Sigmoid colon (tissue), 7 donors: Measurements from ENCODE around the gene DAZAP2. TPM values are rescaled to one million over a fixed set of nuclear protein-coding genes. Genes with fewer than 3 reads are reported as not detected.
A peak's percentile ranks its signal among the peaks of the same experiment; 100 is the strongest.
"Not testable (repeated sequence)": the region's sequence is repeated elsewhere in the genome, so short reads cannot be mapped to it uniquely, and the experiment has no call there.

Experiments
- DNase-seq: peaks from one replicate; pipeline ENCODE4 v3.0.0-alpha.2; 2019
- H3K27ac ChIP-seq, 4 donors: fragments of 200-600 bp; sonication (generic); one replicate each; pipeline ENCODE4 v1.5.1; 2016 to 2019; ENCODE audit warnings: mild to moderate bottlenecking in 1 of 4
- H3K27me3 ChIP-seq, 3 donors: fragments of 200-600 bp; sonication (generic); one replicate each; pipeline ENCODE4 v1.5.1; 2019; ENCODE audit warnings: mild to moderate bottlenecking in 1 of 3
- H3K36me3 ChIP-seq, 4 donors: fragments of 200-600 bp; sonication (generic); one replicate each; pipeline ENCODE4 v1.5.1; 2016 to 2019
- H3K4me1 ChIP-seq, 4 donors: fragments of 200-600 bp; sonication (generic); one replicate each; pipeline ENCODE4 v1.5.1; 2017 to 2019
- H3K4me3 ChIP-seq, 4 donors: fragments of 200-600 bp; sonication (generic); one replicate each; pipeline ENCODE4 v1.5.1; 2017 to 2019; ENCODE audit warnings: mild to moderate bottlenecking in 2 of 4, moderate library complexity in 1 of 4
- H3K9me3 ChIP-seq, 4 donors: fragments of 200-600 bp in 3 of 4; sonication (generic) in 3 of 4; one replicate each; pipeline versions ENCODE4 v1.5.1 to v1.6.1; 2013 to 2019
- CTCF ChIP-seq, 4 experiments: fragments of 450-650 bp in 3 of 4; fragments of 200-600 bp in 1 of 4; IDR thresholded peaks; one replicate each; pipeline ENCODE4 v1.5.1; 2016 to 2019; ENCODE audit warnings: antibody characterized with exemption in 4 of 4, mild to moderate bottlenecking in 3 of 4, moderate library complexity in 2 of 4
- EP300 ChIP-seq, 4 donors: sonication (generic); formaldehyde crosslinking; IDR thresholded peaks; one replicate each; pipeline ENCODE4 v1.6.1; 2017; ENCODE audit warnings: antibody characterized with exemption in 4 of 4
- POLR2A ChIP-seq, 2 donors: fragments of 450-650 bp; IDR thresholded peaks; one replicate each; pipeline ENCODE4 v1.6.1; 2016; ENCODE audit warnings: antibody characterized with exemption in 2 of 2, mild to moderate bottlenecking in 2 of 2, moderate library complexity in 2 of 2
- POLR2AphosphoS5 ChIP-seq, 4 donors: sonication (generic); formaldehyde crosslinking; IDR thresholded peaks; one replicate each; pipeline ENCODE4 v1.6.1; 2017; ENCODE audit warnings: antibody characterized with exemption in 4 of 4
- WGBS, 2 donors: extraction: QIAGEN DNeasy Blood & Tissue Kit; methylation state at CpG; one replicate each; pipeline ENCODE4 v1.1.7; 2013; 5-methylcytosine and 5-hydroxymethylcytosine counted together
- intact Hi-C: fragments of 100-400 bp; cut with DNase I; formaldehyde crosslinking; loops from one replicate; pipeline ENCODE4 v1.15.1; 2023
- polyA plus RNA-seq, 3 donors: library from polyadenylated mRNA; stranded (reverse); fragments of 200-250 nt; gene quantifications; one replicate each; pipeline ENCODE4 v1.2.3, GENCODE V29; 2013
- total RNA-seq, 4 donors: library from RNA; depleted of rRNA; stranded (reverse); fragments of >200 nt; gene quantifications; one replicate each; pipeline ENCODE4 v1.1.0, GENCODE V29; 2016
- donor health status: healthy with polysubstance abuse.
- donor health status: Bipolar disorder and iron deficiency.
- donor health status: healthy.

DAZAP2 gene
- total and polyA plus RNA-seq, 7 donors: 107 to 701 (median 265) TPM

GRCh38 chr12:51219322-51219721 is 19.3 kb upstream of the DAZAP2 start:
- TF ChIP-seq CTCF (IDR thresholded peaks at IDR 0.05): no peak
- no peak for TF ChIP-seq POLR2AphosphoS5 (IDR thresholded peaks at IDR 0.05)
- TF ChIP-seq POLR2A (IDR thresholded peaks at IDR 0.05): no peak
- no peak for TF ChIP-seq EP300 (IDR thresholded peaks at IDR 0.05)
- H3K9me3 ChIP-seq: no peaks in the 10 kb centered on the region
- H3K4me1 ChIP-seq: peaks cover 0 to 25% (median 16%) of the 10 kb centered on the region in 4 donors
- H3K4me3 ChIP-seq: peak overlapping the region in 2 of 4 donors; percentile 97 to 98
- DNase-seq: no peak
- WGBS, 2 donors: 22 to 69% methylated on average over 5 of the region's 5 CpGs
- H3K36me3 ChIP-seq: no peaks in the 10 kb centered on the region
- intact Hi-C loops: loop anchor here (2.0 to 5.0 kb wide), 3 partner anchors 47 to 172 kb away; partner anchors contain the start of genes CSRNP2, LETMD1 and TFCP2
- H3K27me3 ChIP-seq: no peaks in the 10 kb centered on the region
- H3K27ac ChIP-seq: peak overlapping the region in 3 of 4 donors; percentile 98 to 100 (median 99)

GRCh38 chr12:51219857-51220256 is 18.8 kb upstream of the DAZAP2 start:
- H3K27me3 ChIP-seq, H3K36me3 ChIP-seq, H3K27ac ChIP-seq, H3K9me3 ChIP-seq, H3K4me3 ChIP-seq, DNase-seq: not testable (repeated sequence)
- WGBS, 2 donors: 83 to 85% methylated on average over 12 of the region's 12 CpGs
- intact Hi-C loops: loop anchor here (2.0 to 5.0 kb wide), 3 partner anchors 47 to 173 kb away; partner anchors contain the start of genes CSRNP2, LETMD1 and TFCP2
- peaks cover 0 to 25% (median 16%) of the 10 kb centered on the region in 4 donors for H3K4me1 ChIP-seq

- H3K4me3 ChIP-seq: no peak overlapping the region
- H3K9me3 ChIP-seq: no peaks in the 10 kb centered on the region
- intact Hi-C loops: no loop called here
Observed at GRCh38 chr12:51222461-51222860, 16.2 kb upstream of the DAZAP2 start.

GRCh38 chr12:51224625-51225024 is 14.0 kb upstream of the DAZAP2 start:
- no peak overlapping the region for H3K4me3 ChIP-seq
- H3K9me3 ChIP-seq: no peaks in the 10 kb centered on the region
- TF ChIP-seq CTCF (IDR thresholded peaks at IDR 0.05): no peak
- no peak for TF ChIP-seq EP300 (IDR thresholded peaks at IDR 0.05)
- no peak for TF ChIP-seq POLR2A (IDR thresholded peaks at IDR 0.05)
- TF ChIP-seq POLR2AphosphoS5 (IDR thresholded peaks at IDR 0.05): no peak
- intact Hi-C loops: no loop called here
- H3K36me3 ChIP-seq: no peaks in the 10 kb centered on the region
- no peak for DNase-seq
- peaks cover 0 to 1% (median 0%) of the 10 kb centered on the region in 4 donors for H3K4me1 ChIP-seq
- H3K27ac ChIP-seq: no peak overlapping the region
- H3K27me3 ChIP-seq: no peaks in the 10 kb centered on the region
- 90 to 94% methylated on average over 3 of the region's 3 CpGs for WGBS, 2 donors

More at GRCh38 chr12:51222461-51222860, 16.2 kb upstream of the DAZAP2 start:
- H3K4me1 ChIP-seq: peaks cover 0 to 14% (median 10%) of the 10 kb centered on the region in 4 donors
- H3K27me3 ChIP-seq: no peaks in the 10 kb centered on the region
- H3K27ac ChIP-seq: no peak overlapping the region
- DNase-seq: no peak
- WGBS, 2 donors: 45 to 63% methylated on average over 7 of the region's 7 CpGs
- TF ChIP-seq EP300 (IDR thresholded peaks at IDR 0.05): no peak
- no peak for TF ChIP-seq POLR2A (IDR thresholded peaks at IDR 0.05)
- TF ChIP-seq CTCF (IDR thresholded peaks at IDR 0.05): no peak
- no peak for TF ChIP-seq POLR2AphosphoS5 (IDR thresholded peaks at IDR 0.05)
- H3K36me3 ChIP-seq: no peaks in the 10 kb centered on the region

- WGBS, 2 donors: 96% methylated on average over 4 of the region's 4 CpGs
Observed at GRCh38 chr12:51225234-51225633, 13.4 kb upstream of the DAZAP2 start.

More at GRCh38 chr12:51225234-51225633, 13.4 kb upstream of the DAZAP2 start:
- intact Hi-C loops: no loop called here
- H3K9me3 ChIP-seq: no peaks in the 10 kb centered on the region
- no peaks in the 10 kb centered on the region for H3K4me1 ChIP-seq
- H3K27ac ChIP-seq: no peak overlapping the region
- no peaks in the 10 kb centered on the region for H3K36me3 ChIP-seq
- no peaks in the 10 kb centered on the region for H3K27me3 ChIP-seq
- no peak for TF ChIP-seq EP300 (IDR thresholded peaks at IDR 0.05)
- TF ChIP-seq POLR2A (IDR thresholded peaks at IDR 0.05): no peak
- no peak for TF ChIP-seq POLR2AphosphoS5 (IDR thresholded peaks at IDR 0.05)
- no peak for TF ChIP-seq CTCF (IDR thresholded peaks at IDR 0.05)
- DNase-seq: no peak
- no peak overlapping the region for H3K4me3 ChIP-seq
